ENCODE data around the gene SPRY1. TPM values are rescaled to one million over a fixed set of nuclear protein-coding genes. Genes with fewer than 3 reads are reported as not detected.

SPRY1 gene
- total RNA-seq, 1 donor, result 36.1 TPM

DNA sequence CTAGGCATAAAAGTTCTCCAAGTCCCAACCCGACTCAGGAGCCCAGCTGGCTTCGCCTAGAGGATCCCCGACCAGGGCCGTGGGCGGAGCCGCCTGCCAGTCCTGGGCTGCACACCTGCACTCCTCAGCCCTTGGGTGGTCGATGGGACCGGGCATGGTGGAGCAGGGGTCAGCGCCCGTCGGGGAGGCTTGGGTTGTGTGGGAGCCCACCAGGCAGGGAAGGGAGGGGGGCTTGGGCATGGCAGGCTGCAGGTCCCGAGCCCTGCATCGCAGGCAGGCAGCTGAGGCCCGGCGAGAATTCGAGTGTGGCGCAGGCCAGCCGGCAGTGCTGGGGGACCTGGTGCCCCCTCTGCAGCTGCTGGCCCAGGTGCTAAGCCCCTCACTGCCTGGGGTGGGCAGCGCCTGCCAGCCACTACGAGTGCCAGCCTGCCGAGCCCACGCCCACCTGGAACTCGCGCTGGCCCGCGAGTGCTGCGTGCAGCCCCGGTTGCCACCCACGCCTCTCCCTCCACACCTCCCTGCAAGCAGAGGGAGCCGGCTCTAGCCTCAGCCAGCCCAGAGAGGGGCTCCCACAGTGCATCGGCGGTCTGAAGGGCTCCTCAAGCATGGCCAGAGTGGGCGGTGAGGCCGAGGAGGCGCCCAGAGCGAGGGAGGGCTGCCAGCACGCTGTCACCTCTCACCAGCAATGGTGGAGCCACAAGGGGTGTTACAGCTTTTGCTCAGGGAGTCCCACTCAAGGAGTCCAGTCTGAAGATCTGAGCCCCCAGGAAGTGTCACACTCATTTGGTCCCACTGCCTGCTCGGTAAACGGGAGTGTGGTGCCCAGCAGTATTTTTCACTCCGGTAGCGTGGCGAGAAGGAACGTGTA is 38.9 kb downstream of the SPRY1 start:
- no peak for DNase-seq (ENCODE audit: low read depth in 2 of 3, low spot score in 2 of 3)

DNA sequence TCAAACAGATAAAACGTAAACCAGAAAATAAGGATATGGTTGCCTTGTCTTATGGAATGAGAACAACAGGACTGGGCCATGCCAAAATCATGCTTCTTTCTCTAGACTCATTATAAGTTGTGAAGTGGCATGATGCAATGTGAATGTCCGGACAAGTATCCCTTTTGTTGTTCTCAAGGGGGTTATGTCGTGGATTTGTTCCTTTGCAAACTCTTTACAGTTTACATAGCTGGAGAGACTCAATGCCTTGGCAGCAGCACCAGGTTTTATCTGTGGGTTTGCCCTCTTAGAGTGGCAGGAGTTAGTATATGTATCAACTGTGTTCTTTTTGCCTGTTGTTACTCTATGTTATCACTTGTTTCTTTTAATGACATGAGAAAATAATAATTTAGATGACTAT is 41.4 kb downstream of the SPRY1 start:
- DNase-seq (ENCODE audit: low read depth in 2 of 3, low spot score in 2 of 3), result no peak

DNA sequence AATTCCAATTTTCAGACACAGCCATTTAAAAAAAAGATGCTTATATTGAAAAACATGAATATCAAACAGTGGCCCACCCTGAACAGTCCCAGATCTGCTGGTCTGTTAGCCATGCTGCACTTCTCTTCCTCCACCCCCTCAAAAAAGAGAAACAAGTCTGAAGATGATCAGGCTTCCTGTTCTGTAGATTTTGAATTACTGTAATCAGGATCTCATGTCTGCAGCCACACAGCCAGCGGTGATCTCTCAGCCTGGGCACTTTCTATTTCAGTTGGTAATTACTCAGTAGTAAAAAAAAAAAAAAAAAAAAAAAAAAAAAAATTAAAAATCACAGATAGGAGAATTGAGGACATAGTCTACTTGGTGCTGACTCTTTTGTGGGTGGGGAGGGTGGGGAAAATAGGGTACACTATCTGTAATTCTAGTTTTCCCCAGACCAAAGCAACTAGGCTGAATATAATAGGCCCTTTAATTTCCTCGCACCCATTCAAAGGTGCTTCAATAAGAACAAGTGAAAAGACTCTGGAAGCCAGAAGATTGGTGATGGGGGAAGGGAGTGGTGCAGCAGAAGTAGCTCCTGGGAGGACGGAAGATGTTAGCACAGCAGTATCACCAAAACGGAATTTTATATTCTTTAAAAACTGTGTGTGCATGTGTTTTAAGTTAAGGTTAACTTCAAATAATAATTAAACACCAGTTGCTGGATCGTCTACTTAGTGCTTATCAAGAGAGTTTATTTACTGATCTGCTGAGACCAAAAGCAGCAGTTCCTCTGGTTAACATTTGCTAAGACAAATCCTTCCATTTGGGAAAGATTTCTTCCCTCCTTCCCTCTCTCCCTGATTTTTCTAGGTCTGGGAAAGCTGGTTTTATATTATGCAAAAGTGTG is 47.0 kb downstream of the SPRY1 start:
- peak in 2 of 3 donors; percentile 77 to 87 for DNase-seq (ENCODE audit: low read depth in 2 of 3, low spot score in 2 of 3)

DNA sequence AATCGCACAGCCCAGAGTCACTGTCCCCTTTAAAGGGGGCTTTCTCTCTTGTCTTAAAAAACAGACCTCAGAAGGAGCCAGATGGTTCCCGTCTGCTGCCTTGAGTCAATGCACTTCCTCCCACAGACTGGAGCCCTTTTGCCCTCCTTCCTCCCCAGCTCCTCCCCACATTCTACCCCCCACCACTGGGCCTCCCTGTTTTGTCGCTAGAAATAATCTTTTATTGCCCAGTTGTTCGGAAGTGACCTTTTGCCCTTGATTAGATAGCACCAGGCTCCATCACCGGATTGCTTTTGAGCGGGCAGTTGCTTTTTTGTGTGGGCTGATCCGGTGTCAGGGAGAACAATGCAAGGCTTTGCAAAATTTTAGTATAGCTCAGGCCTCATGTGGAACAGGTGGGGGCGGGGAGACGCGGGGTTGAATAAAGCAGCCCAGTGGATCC is 47.7 kb downstream of the SPRY1 start:
- DNase-seq (ENCODE audit: low read depth in 2 of 3, low spot score in 2 of 3), result peak in 2 of 3 donors; percentile 93 to 96

DNA sequence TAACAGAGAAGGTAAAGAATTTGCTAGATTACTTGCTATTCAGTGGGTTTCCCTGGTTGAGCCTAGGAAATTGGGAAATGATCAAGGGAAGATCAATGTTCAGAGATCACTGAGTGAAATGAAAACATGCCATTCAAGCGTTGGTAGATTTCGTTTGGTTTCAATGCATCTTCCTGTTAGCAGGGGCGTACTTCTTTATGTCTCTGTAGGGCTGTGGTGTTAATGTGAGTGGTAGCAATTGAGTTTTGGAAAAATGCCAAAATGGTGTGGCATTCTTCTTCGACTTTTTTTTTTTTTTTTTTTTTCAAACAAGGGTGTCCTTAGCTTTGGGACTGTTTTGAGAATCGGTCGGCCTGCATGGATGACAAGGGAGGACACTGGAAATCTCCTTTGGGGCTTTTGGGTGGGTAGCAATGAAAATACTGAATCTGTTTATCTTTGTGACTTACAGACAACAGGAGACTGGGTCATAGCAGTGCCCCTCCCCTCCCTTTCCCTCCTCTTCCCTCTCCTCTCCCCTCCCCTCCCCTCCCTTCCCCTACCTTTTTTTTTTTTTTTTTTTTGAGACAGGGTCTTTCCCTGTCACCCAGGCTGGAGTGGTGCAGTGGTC is 50.4 kb downstream of the SPRY1 start:
- DNase-seq (ENCODE audit: low read depth in 2 of 3, low spot score in 2 of 3), result peak in 1 of 3 donors; percentile 48

DNA sequence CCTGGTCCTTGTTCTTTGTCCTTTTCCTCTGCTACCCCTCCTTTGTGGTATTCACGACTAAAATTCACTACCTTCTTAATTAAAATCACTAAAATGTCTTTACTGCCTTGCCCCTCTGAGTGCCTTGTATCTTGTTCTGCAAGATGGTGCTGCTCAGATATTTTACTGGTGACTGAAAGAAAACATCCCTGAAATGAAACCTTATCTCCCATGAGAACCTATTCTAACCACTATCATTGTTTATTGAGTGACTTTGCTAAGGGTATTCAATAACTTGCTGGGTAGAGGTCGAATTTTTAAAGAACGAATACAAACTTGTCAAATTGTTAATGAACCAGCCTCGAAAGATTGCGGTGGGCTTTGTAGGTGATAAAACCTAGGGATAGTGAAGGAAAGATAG is 52.8 kb downstream of the SPRY1 start:
- no peak for DNase-seq (ENCODE audit: low read depth in 2 of 3, low spot score in 2 of 3)

DNA sequence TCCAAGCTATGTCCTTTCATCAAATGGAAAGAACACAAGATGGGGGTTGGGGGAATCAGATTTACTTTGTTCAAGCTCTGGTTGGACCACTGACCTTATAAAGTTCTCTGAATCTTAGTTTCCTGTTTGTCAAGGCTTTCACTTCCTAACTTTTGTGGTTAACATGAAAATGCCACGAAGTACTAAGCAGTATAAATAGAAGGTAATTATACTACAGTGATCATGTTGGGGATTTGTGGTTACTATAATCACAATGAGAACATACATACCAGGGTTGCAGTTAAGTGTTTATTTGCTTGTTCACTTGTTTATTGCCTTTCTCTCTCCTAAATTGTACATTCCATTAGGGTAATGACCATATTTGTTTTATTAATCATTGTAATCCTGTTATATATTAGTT is 53.2 kb downstream of the SPRY1 start:
- peak in 1 of 3 donors; percentile 39 for DNase-seq (ENCODE audit: low read depth in 2 of 3, low spot score in 2 of 3)

DNA sequence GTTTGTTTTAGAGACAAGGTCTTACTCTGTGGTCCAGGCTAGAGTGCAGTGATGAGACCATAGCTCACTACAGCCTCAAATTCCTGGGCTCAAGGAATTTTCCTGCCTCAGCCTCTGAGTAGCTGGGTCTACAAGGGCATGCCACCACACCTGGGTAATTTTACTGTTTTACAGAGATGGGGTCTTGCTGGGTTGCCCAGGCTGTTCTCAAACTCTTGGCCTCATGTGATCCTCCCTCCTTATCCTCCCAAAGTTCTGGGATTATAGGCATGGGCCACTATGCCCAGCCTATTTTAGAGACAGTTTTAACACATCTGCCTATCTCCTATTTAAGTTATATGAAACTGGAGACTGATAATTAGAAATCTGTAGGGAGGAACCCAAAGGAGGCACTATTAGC is 53.8 kb downstream of the SPRY1 start:
- no peak for DNase-seq (ENCODE audit: low read depth in 2 of 3, low spot score in 2 of 3)

DNA sequence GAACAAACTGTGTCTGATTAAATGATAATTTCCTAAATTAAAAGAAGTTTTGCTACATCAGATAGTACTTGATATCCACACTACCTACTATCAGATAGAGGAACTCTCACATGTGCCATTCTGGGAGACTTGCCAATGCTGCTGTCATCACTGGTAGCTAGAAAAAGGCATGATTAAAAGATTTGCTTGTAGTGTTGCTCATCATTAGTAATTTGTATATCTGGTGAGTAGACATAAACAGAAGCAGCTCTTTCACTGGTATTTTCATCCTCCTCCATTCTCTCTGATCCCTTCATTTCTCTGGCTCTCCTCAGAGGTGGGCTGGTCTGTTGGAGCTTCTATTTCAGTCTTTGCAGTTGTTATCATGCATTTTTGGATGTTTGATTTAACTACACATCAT is 56.0 kb downstream of the SPRY1 start:
- DNase-seq (ENCODE audit: low read depth in 2 of 3, low spot score in 2 of 3), result peak in 2 of 3 donors; percentile 84 to 94

DNA sequence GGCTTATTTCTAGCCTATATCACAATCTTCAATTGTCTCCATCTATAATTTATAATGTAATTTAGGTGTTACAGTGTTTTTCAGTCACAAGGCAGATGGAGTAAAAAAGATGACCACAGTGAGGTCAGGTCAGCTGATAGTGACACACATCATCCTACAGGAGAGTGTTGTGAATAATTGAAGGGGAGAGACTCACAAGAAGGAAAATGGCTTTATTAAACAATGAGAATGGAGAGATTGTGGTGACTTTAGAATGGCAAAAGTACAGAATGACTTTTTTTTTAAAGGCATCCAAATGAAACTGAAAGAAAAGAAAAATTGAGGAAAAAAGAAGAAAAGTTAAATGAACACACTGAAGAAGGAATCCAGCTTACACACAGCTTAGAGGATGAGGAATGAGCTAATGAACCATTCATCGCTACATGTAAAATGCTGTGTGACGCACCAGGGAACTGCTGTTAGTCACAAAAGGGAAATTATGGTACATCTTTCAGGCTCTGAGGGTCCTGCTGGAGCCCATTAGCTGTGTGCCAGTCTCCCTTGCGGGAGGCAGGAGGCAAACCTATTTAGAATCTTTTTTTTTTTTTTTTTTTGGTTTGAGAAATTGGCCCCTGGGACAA is 56.6 kb downstream of the SPRY1 start:
- DNase-seq (ENCODE audit: low read depth in 2 of 3, low spot score in 2 of 3), result no peak

Data from hematopoietic multipotent progenitor cell (in vitro differentiated cells).